Measurements from ENCODE around the gene BNIP3. TPM values are rescaled to one million over a fixed set of nuclear protein-coding genes. Genes with fewer than 3 reads are reported as not detected.

Gene BNIP3
- total RNA-seq, 1 experiment from 2014 or later: 24.9 TPM

GRCh38 chr10:131983780-131984179 lies 2.1 kb upstream of the BNIP3 start:
- ChIA-PET CTCF (no interaction called here), POLR2A (ENCODE audit: low non-redundant PET) (no interaction called here)
- Histone ChIP-seq H3K4me1 (ENCODE audit: insufficient read depth, low read length, poor library complexity, severe bottlenecking) (peaks cover 6% of the 10 kb centered on the region), H3K4me3 (ENCODE audit: low read depth, low read length, poor library complexity, severe bottlenecking) (no peak overlapping the region), H3K27ac (ENCODE audit: low read depth, low read length, poor library complexity, severe bottlenecking) (no peak overlapping the region), H3K27me3 (replicated peaks; ENCODE audit: insufficient read depth, low read depth, low read length, poor library complexity) (no peaks in the 10 kb centered on the region), H3K36me3 (ENCODE audit: insufficient read depth, low read length, poor library complexity, severe bottlenecking) (no peaks in the 10 kb centered on the region), H3K9me3 (ENCODE audit: low read depth, low read length, poor library complexity, severe bottlenecking) (no peaks in the 10 kb centered on the region)
- BruUV-seq (replicated peaks): no TSS peak
- no peak for TF ChIP-seq EZH2 (IDR thresholded peaks at IDR 0.05; ENCODE audit: borderline replicate concordance, low read depth, low read length, poor library complexity, severe bottlenecking)
- TF ChIP-seq, protein P1, sequence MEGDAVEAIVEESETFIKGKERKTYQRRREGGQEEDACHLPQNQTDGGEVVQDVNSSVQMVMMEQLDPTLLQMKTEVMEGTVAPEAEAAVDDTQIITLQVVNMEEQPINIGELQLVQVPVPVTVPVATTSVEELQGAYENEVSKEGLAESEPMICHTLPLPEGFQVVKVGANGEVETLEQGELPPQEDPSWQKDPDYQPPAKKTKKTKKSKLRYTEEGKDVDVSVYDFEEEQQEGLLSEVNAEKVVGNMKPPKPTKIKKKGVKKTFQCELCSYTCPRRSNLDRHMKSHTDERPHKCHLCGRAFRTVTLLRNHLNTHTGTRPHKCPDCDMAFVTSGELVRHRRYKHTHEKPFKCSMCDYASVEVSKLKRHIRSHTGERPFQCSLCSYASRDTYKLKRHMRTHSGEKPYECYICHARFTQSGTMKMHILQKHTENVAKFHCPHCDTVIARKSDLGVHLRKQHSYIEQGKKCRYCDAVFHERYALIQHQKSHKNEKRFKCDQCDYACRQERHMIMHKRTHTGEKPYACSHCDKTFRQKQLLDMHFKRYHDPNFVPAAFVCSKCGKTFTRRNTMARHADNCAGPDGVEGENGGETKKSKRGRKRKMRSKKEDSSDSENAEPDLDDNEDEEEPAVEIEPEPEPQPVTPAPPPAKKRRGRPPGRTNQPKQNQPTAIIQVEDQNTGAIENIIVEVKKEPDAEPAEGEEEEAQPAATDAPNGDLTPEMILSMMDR (conservative IDR thresholded peaks at IDR 0.05; ENCODE audit: low read depth, low read length): no peak
- intact Hi-C loops (cut with micrococcal nuclease; ENCODE audit: unreplicated experiment): no loop called here
- DNase-seq (ENCODE audit: low spot score): no peak

DNA sequence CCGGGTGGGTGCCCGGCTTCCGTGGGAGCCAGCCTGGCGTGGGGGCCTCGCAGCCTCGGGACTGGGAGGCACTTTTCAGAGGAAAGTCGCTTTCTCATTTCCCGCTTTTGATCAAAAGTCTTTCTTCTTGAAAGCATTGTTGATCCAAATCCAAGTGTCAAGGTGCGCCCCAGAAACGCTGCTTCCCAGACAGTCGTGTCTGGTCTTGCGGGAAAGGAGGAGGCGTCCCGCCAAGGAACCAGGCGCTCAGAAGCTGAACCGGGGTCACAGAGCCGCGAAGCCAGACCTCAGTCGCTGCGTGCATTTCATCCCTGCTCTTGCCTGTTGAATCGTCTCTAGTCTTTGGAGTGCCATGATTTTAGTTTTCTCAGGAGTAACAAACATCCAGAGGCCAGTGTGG lies 1.1 kb upstream of the BNIP3 start:
- BruUV-seq (replicated peaks): no TSS peak
- H3K36me3 ChIP-seq (ENCODE audit: insufficient read depth, low read length, poor library complexity, severe bottlenecking): no peaks in the 10 kb centered on the region
- no peaks in the 10 kb centered on the region for H3K27me3 ChIP-seq (replicated peaks; ENCODE audit: insufficient read depth, low read depth, low read length, poor library complexity)
- H3K27ac ChIP-seq (ENCODE audit: low read depth, low read length, poor library complexity, severe bottlenecking): no peak overlapping the region
- CTCF ChIA-PET: no interaction called here
- DNase-seq (ENCODE audit: low spot score): no peak
- POLR2A ChIA-PET (ENCODE audit: low non-redundant PET): no interaction called here
- peak overlapping the region; percentile 93 for H3K4me3 ChIP-seq (ENCODE audit: low read depth, low read length, poor library complexity, severe bottlenecking)
- intact Hi-C loops (cut with micrococcal nuclease; ENCODE audit: unreplicated experiment): no loop called here
- H3K4me1 ChIP-seq (ENCODE audit: insufficient read depth, low read length, poor library complexity, severe bottlenecking): peaks cover 10% of the 10 kb centered on the region
- TF ChIP-seq, protein P1 (conservative IDR thresholded peaks at IDR 0.05; ENCODE audit: low read depth, low read length): no peak
- no peak for TF ChIP-seq EZH2 (IDR thresholded peaks at IDR 0.05; ENCODE audit: borderline replicate concordance, low read depth, low read length, poor library complexity, severe bottlenecking)
- no peaks in the 10 kb centered on the region for H3K9me3 ChIP-seq (ENCODE audit: low read depth, low read length, poor library complexity, severe bottlenecking)

DNA sequence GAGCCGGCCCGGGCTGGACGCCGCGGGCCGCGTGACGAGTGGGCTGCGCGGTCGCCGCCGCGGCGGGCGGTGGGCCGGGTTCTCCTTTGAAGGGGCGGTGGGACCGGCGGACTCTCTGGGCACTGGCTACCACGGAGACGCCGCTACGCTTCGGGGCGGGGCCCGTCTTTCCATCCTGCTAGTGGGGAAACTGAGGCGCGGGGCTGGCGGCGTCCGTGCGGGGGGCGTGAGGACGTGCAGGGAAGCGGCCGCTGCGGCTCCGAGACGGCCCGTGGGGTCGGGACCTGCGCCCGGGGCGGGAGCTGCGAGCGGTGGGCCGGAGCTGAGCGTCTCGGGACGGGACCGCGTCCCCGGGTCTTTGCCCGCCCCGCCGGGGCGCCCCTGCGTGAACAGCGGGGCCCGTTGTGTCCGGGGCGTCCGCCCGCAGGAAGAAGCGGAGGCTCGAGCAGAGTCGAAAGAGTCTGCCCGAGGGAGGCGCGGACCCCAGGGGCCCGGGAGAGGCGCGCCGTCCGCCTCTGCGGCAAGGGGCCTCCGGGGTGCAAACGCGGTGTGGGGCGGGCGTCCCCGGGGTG lies 548 bp upstream of the BNIP3 start:
- BruUV-seq (replicated peaks): no TSS peak
- TF ChIP-seq EZH2 (IDR thresholded peaks at IDR 0.05; ENCODE audit: borderline replicate concordance, low read depth, low read length, poor library complexity, severe bottlenecking): no peak
- ChIA-PET CTCF (no interaction called here), POLR2A (ENCODE audit: low non-redundant PET) (no interaction called here)
- Histone ChIP-seq H3K27ac (ENCODE audit: low read depth, low read length, poor library complexity, severe bottlenecking) (peak overlapping the region; percentile 66), H3K36me3 (ENCODE audit: insufficient read depth, low read length, poor library complexity, severe bottlenecking) (no peaks in the 10 kb centered on the region), H3K4me1 (ENCODE audit: insufficient read depth, low read length, poor library complexity, severe bottlenecking) (peaks cover 10% of the 10 kb centered on the region), H3K9me3 (ENCODE audit: low read depth, low read length, poor library complexity, severe bottlenecking) (no peaks in the 10 kb centered on the region), H3K27me3 (replicated peaks; ENCODE audit: insufficient read depth, low read depth, low read length, poor library complexity) (no peaks in the 10 kb centered on the region), H3K4me3 (ENCODE audit: low read depth, low read length, poor library complexity, severe bottlenecking) (peak overlapping the region; percentile 93)
- DNase-seq (ENCODE audit: low spot score): no peak
- intact Hi-C loops (cut with micrococcal nuclease; ENCODE audit: unreplicated experiment): no loop called here

Measured in A673 (cell line).